SW 1271 (cell line): ENCODE data around the gene SEC14L6.

Experiments
- DNase-seq, 2 experiments: peaks; one replicate each; lab custom pipeline; 2025; lab: John Stamatoyannopoulos, UW

The SEC14L6 gene

GRCh38 chr22:30495041-30495784 lies 51.3 kb downstream of the SEC14L6 start:
- no peak for DNase-seq

- DNase-seq: no peak
These were observed 54.4 kb downstream of the SEC14L6 start for GRCh38 chr22:30492144-30492543.

- DNase-seq: no peak
These were observed 55.2 kb downstream of the SEC14L6 start for GRCh38 chr22:30491381-30491780.

GRCh38 chr22:30490399-30490798 lies 56.1 kb downstream of the SEC14L6 start:
- no peak for DNase-seq

GRCh38 chr22:30488121-30488520 lies 58.4 kb downstream of the SEC14L6 start:
- DNase-seq: no peak

GRCh38 chr22:30486661-30487115 lies 59.9 kb downstream of the SEC14L6 start:
- DNase-seq: no peak

- no peak for DNase-seq
These were observed 60.4 kb downstream of the SEC14L6 start for GRCh38 chr22:30486118-30486517.

GRCh38 chr22:30485362-30485988 lies 61.1 kb downstream of the SEC14L6 start:
- DNase-seq: peak in 1 of 2 experiments; percentile 37

- peak in 1 of 2 experiments; percentile 1 for DNase-seq
These were observed 63.4 kb downstream of the SEC14L6 start for GRCh38 chr22:30483169-30483568.

GRCh38 chr22:30481711-30482110 lies 64.8 kb downstream of the SEC14L6 start:
- DNase-seq: no peak

- DNase-seq: no peak
These were observed 66.6 kb downstream of the SEC14L6 start for GRCh38 chr22:30479981-30480380.

GRCh38 chr22:30474683-30475424 lies 71.7 kb downstream of the SEC14L6 start:
- DNase-seq: no peak

- no peak for DNase-seq
These were observed 72.4 kb downstream of the SEC14L6 start for GRCh38 chr22:30474121-30474520.

- DNase-seq: no peak
These were observed 73.4 kb downstream of the SEC14L6 start for GRCh38 chr22:30472994-30473720.
